A549 (cell line): ENCODE measurements around the gene SEMA4D. TPM values are rescaled to one million over a fixed set of nuclear protein-coding genes. Genes with fewer than 3 reads are reported as not detected.
"Not testable (repeated sequence)": the region's sequence is repeated elsewhere in the genome, so short reads cannot be mapped to it uniquely, and the experiment has no call there.

Source experiments
- ATAC-seq, 2 experiments: fragments of 200-7000 bp in 1 of 2; fragments of >200 bp in 1 of 2; cut with Nextera tagmentation in 1 of 2; cut with Tn5 transposase in 1 of 2; 3 replicates each; pipeline versions ENCODE4 v1.8.0 to v1.9.1; 2018 to 2020; ENCODE audit warnings: mild to moderate bottlenecking in 1 of 2, moderate library complexity in 1 of 2
- CTCF ChIA-PET: fragments of 300-600 bp; sonication (Branson Sonifier 250); formaldehyde crosslinking; extraction: SDS; loops from one replicate; lab custom pipeline; 2021; ENCODE audit warnings: antibody characterized with exemption, inconsistent platforms; lab: Yijun Ruan, JAX
- POLR2A ChIA-PET: fragments of 350-600 bp; formaldehyde crosslinking; extraction: SDS; loops from one replicate; lab custom pipeline; 2021; ENCODE audit warnings: antibody characterized with exemption, inconsistent platforms; lab: Yijun Ruan, JAX
- DNase-seq, 2 experiments: peaks; one replicate each; pipeline versions ENCODE4 v3.0.0 to v3.0.0-alpha.2; 2011 to 2016; ENCODE audit warnings: low read depth in 1 of 2, low spot score in 1 of 2
- FAIRE-seq: peaks from 2 replicates; lab custom pipeline; 2011; peaks lifted over from hg19 to GRCh38; lab: Jason Lieb, UNC
- H3K27ac ChIP-seq, 2 experiments: fragments of >200 bp; sonication (Bioruptor Twin); formaldehyde crosslinking; 3 replicates each; pipeline ENCODE4 v1.5.1; 2016 to 2017
- H3K4me1 ChIP-seq: fragments of >200 bp; sonication (Bioruptor Twin); formaldehyde crosslinking; 3 replicates; pipeline ENCODE4 v1.6.1; 2016
- H3K4me2 ChIP-seq: fragments of >200 bp; sonication (Bioruptor Twin); formaldehyde crosslinking; 3 replicates; pipeline ENCODE4 v1.6.1; 2016
- H3K4me3 ChIP-seq: fragments of >200 bp; sonication (Bioruptor Twin); formaldehyde crosslinking; 3 replicates; pipeline ENCODE4 v1.5.1; 2016
- H3K9me3 ChIP-seq: fragments of >200 bp; sonication (Bioruptor Twin); formaldehyde crosslinking; 3 replicates; pipeline ENCODE4 v1.6.1; 2016
- ATOH8 ChIP-seq: fragments of 250-450 bp; sonication (Bioruptor Pico); IDR thresholded peaks from 2 replicates; pipeline ENCODE4 v1.5.0; 2020; ENCODE audit warnings: low read depth, mild to moderate bottlenecking, moderate library complexity
- BCL3 ChIP-seq: fragments of >200 bp; sonication (Bioruptor Twin); formaldehyde crosslinking; IDR thresholded peaks from 3 replicates; pipeline ENCODE4 v1.6.1; 2016
- BHLHE40 ChIP-seq: IDR thresholded peaks from 2 replicates; pipeline ENCODE4 v1.6.1; 2012; ENCODE audit warnings: low read depth, low read length, inconsistent platforms
- CEBPB ChIP-seq, 2 experiments: fragments of >200 bp in 1 of 2; sonication (Bioruptor Twin) in 1 of 2; formaldehyde crosslinking in 1 of 2; IDR thresholded peaks; 2 replicates each; pipeline ENCODE4 v1.6.1; 2012 to 2016
- EHF ChIP-seq: fragments of 250-450 bp; sonication (Bioruptor Pico); IDR thresholded peaks from 2 replicates; pipeline ENCODE4 v1.5.0; 2020; ENCODE audit warnings: mild to moderate bottlenecking
- ESRRA ChIP-seq: fragments of 150-350 bp; IDR thresholded peaks from 2 replicates; pipeline ENCODE4 v1.6.1; 2014; ENCODE audit warnings: mild to moderate bottlenecking, low read length, borderline replicate concordance
- FOSB ChIP-seq: fragments of 250-450 bp; sonication (Bioruptor Pico); IDR thresholded peaks from 2 replicates; pipeline ENCODE4 v1.5.0; 2020; ENCODE audit warnings: mild to moderate bottlenecking, moderate library complexity
- GATA3 ChIP-seq: IDR thresholded peaks from 2 replicates; pipeline ENCODE4 v1.6.1; 2012; ENCODE audit warnings: borderline replicate concordance
- HDAC2 ChIP-seq: fragments of 200-600 bp; sonication (generic); IDR thresholded peaks from 2 replicates; pipeline ENCODE4 v1.6.1; 2016
- HES2 ChIP-seq: fragments of >200 bp; sonication (Bioruptor Twin); formaldehyde crosslinking; IDR thresholded peaks from 2 replicates; pipeline ENCODE4 v1.6.1; 2016
- HEYL ChIP-seq: fragments of 250-450 bp; sonication (Bioruptor Pico); IDR thresholded peaks from 2 replicates; pipeline ENCODE4 v1.8.0; 2021; ENCODE audit warnings: mild to moderate bottlenecking, moderate library complexity
- HMGXB4 ChIP-seq: fragments of 250-450 bp; sonication (Bioruptor Pico); IDR thresholded peaks from 2 replicates; pipeline ENCODE4 v1.5.0; 2021; ENCODE audit warnings: mild to moderate bottlenecking, moderate library complexity, borderline replicate concordance
- HOXA7 ChIP-seq: fragments of 250-450 bp; sonication (Bioruptor Pico); IDR thresholded peaks from 2 replicates; pipeline ENCODE4 v1.5.0; 2020; ENCODE audit warnings: mild to moderate bottlenecking, moderate library complexity
- HOXB13 ChIP-seq: fragments of 250-450 bp; sonication (Bioruptor Pico); IDR thresholded peaks from 2 replicates; pipeline ENCODE4 v1.5.0; 2020; ENCODE audit warnings: low read depth, mild to moderate bottlenecking, moderate library complexity
- JUN ChIP-seq, 2 experiments: fragments of >200 bp; sonication (Bioruptor Twin); formaldehyde crosslinking; IDR thresholded peaks; 2 replicates in 1 of 2; 3 replicates in 1 of 2; pipeline ENCODE4 v1.6.1; 2016 to 2017
- JUNB ChIP-seq: fragments of >200 bp; sonication (Bioruptor Twin); formaldehyde crosslinking; IDR thresholded peaks from 2 replicates; pipeline ENCODE4 v1.6.1; 2016
- MAZ ChIP-seq: fragments of 150-350 bp; IDR thresholded peaks from 2 replicates; pipeline ENCODE4 v1.6.1; 2014; ENCODE audit warnings: antibody characterized with exemption, low read depth, low read length, borderline replicate concordance
- PHF8 ChIP-seq: fragments of 200-600 bp; sonication (generic); IDR thresholded peaks from 2 replicates; pipeline ENCODE4 v1.6.1; 2016; ENCODE audit warnings: low read depth, mild to moderate bottlenecking, antibody characterized with exemption, moderate library complexity, borderline replicate concordance
- RAD21 ChIP-seq, 2 experiments: fragments of >200 bp in 1 of 2; sonication (Bioruptor Twin) in 1 of 2; formaldehyde crosslinking in 1 of 2; IDR thresholded peaks in 1 of 2; conservative IDR thresholded peaks in 1 of 2; 2 replicates in 1 of 2; 3 replicates in 1 of 2; pipeline ENCODE4 v1.6.1; 2012 to 2018; ENCODE audit warnings: inconsistent platforms in 1 of 2
- RCOR1 ChIP-seq: fragments of 150-350 bp; IDR thresholded peaks from 2 replicates; pipeline ENCODE4 v1.6.1; 2014; ENCODE audit warnings: antibody characterized with exemption, low read length, low read depth
- RNF2 ChIP-seq: fragments of 200-600 bp; sonication (generic); IDR thresholded peaks from 2 replicates; pipeline ENCODE4 v1.6.1; 2016; ENCODE audit warnings: low read depth, mild to moderate bottlenecking, antibody characterized with exemption, moderate library complexity, borderline replicate concordance
- SREBF2 ChIP-seq: fragments of 450-650 bp; IDR thresholded peaks from 2 replicates; pipeline ENCODE4 v1.6.1; 2014; ENCODE audit warnings: mild to moderate bottlenecking, moderate library complexity
- TP53 ChIP-seq: fragments of 250-450 bp; sonication (Bioruptor Pico); IDR thresholded peaks from 2 replicates; pipeline ENCODE4 v1.5.0; 2021; ENCODE audit warnings: mild to moderate bottlenecking, moderate library complexity
- ZFP36 ChIP-seq: fragments of 450-650 bp; IDR thresholded peaks from 2 replicates; pipeline ENCODE4 v1.6.1; 2014; ENCODE audit warnings: borderline replicate concordance; ENCODE audit not compliant: partially characterized antibody
- ZNF302 ChIP-seq: fragments of 250-450 bp; sonication (Bioruptor Pico); IDR thresholded peaks from 2 replicates; pipeline ENCODE4 v1.9.0; 2021; ENCODE audit warnings: inconsistent platforms, mild to moderate bottlenecking, moderate library complexity
- WGBS: methylation state at CpG from one replicate; pipeline ENCODE4 v1.1.6; 2017; ENCODE audit errors: missing lambda C conversion rate; 5-methylcytosine and 5-hydroxymethylcytosine counted together
- polyA plus RNA-seq, 4 experiments: library from polyadenylated mRNA; depleted of rRNA in 3 of 4; stranded (reverse); fragments of >200 nt; fragmentation: RNase III in 1 of 4; extraction: RNeasy Plus Mini Kit Qiagen cat#74134 plus additional on column Dnase treatment in 1 of 4; gene quantifications; 2 replicates in 3 of 4; 3 replicates in 1 of 4; pipeline ENCODE4 v1.2.3, GENCODE V29; 2011 to 2017

The SEMA4D gene
- polyA plus RNA-seq, 2 of the 4 experiments (the other 2 are of a cell fraction), result 5.3 to 7.2 TPM

- no peak for TF ChIP-seq ESRRA
- no peak for TF ChIP-seq JUNB
- no peak for TF ChIP-seq BHLHE40
- no peak for TF ChIP-seq ZNF302 (CRISPR knock-in tag)
- TF ChIP-seq GATA3, result no peak
- no peak for TF ChIP-seq HEYL
- TF ChIP-seq ZFP36, result no peak
- TF ChIP-seq, all 56 proteins: peak for 0
Observed at GRCh38 chr9:89372979-89373378, 124.9 kb downstream of the SEMA4D start (continued).

GRCh38 chr9:89372230-89372816, 125.6 kb downstream of the SEMA4D start:
- peak in 1 of 2 experiments; percentile 29 for DNase-seq

GRCh38 chr9:89371791-89372190, 126.1 kb downstream of the SEMA4D start:
- H3K9me3 ChIP-seq, ATAC-seq, FAIRE-seq, H3K4me2 ChIP-seq, DNase-seq, CTCF ChIA-PET, POLR2A ChIA-PET, H3K4me1 ChIP-seq, H3K4me3 ChIP-seq, H3K27ac ChIP-seq: not testable (repeated sequence)
- no CpG with 5 or more reads among the region's 5 CpGs for WGBS

More at GRCh38 chr9:89372230-89372816, 125.6 kb downstream of the SEMA4D start:
- Histone ChIP-seq H3K9me3 (no peaks in the 10 kb centered on the region), H3K4me2 (no peak overlapping the region), H3K4me3 (no peak overlapping the region), H3K27ac (no peak overlapping the region), H3K4me1 (no peaks in the 10 kb centered on the region)
- FAIRE-seq (no peak), ATAC-seq (peak; percentile 26 to 57; a peak in 5 of 6 replicates)
- ChIA-PET CTCF (no interaction called here), POLR2A (no interaction called here)
- TF ChIP-seq JUN (IDR thresholded peaks at IDR 0.05), result no peak
- TF ChIP-seq FOSB (CRISPR knock-in tag), result no peak
- no peak for TF ChIP-seq RNF2
- TF ChIP-seq HES2, result no peak
- TF ChIP-seq MAZ, result no peak
- TF ChIP-seq BCL3, result no peak
- TF ChIP-seq RCOR1, result no peak
- TF ChIP-seq RAD21 (conservative IDR thresholded peaks at IDR 0.05 in 1 of 2, IDR thresholded peaks at IDR 0.05 in 1 of 2), result no peak
- no peak for TF ChIP-seq HOXA7 (CRISPR knock-in tag)
- 85% methylated on average over 10 of the region's 14 CpGs for WGBS

- no peak for DNase-seq
- Histone ChIP-seq H3K4me2 (no peak overlapping the region), H3K4me3 (no peak overlapping the region), H3K9me3 (no peaks in the 10 kb centered on the region), H3K4me1 (no peaks in the 10 kb centered on the region), H3K27ac (no peak overlapping the region)
- 92% methylated on average over 6 of the region's 6 CpGs for WGBS
- TF ChIP-seq PHF8, result no peak
- no peak for TF ChIP-seq CEBPB (IDR thresholded peaks at IDR 0.05)
- no peak for TF ChIP-seq JUNB
- TF ChIP-seq HMGXB4 (CRISPR knock-in tag), result no peak
- TF ChIP-seq BCL3, result no peak
- TF ChIP-seq MAZ, result no peak
- TF ChIP-seq HDAC2, result no peak
- TF ChIP-seq RAD21 (conservative IDR thresholded peaks at IDR 0.05 in 1 of 2, IDR thresholded peaks at IDR 0.05 in 1 of 2), result no peak
- no peak for TF ChIP-seq ATOH8 (CRISPR knock-in tag)
- no peak for TF ChIP-seq EHF (CRISPR knock-in tag)
- no peak for TF ChIP-seq HOXB13
- no peak for TF ChIP-seq ZNF302 (CRISPR knock-in tag)
- TF ChIP-seq TP53 (CRISPR knock-in tag), result no peak
- no peak for TF ChIP-seq SREBF2
- no peak for TF ChIP-seq ZFP36
- ChIA-PET CTCF (no interaction called here), POLR2A (no interaction called here)
- ATAC-seq, result no peak
- no peak for FAIRE-seq
Observed at GRCh38 chr9:89370593-89370992, 127.3 kb downstream of the SEMA4D start.
